ENCODE results near the gene PON2. TPM values are rescaled to one million over a fixed set of nuclear protein-coding genes. Genes with fewer than 3 reads are reported as not detected.

PON2 gene
- 10 to 100 TPM; 76.7 to 96.9 (median 94.2) TPM for total RNA-seq

DNA sequence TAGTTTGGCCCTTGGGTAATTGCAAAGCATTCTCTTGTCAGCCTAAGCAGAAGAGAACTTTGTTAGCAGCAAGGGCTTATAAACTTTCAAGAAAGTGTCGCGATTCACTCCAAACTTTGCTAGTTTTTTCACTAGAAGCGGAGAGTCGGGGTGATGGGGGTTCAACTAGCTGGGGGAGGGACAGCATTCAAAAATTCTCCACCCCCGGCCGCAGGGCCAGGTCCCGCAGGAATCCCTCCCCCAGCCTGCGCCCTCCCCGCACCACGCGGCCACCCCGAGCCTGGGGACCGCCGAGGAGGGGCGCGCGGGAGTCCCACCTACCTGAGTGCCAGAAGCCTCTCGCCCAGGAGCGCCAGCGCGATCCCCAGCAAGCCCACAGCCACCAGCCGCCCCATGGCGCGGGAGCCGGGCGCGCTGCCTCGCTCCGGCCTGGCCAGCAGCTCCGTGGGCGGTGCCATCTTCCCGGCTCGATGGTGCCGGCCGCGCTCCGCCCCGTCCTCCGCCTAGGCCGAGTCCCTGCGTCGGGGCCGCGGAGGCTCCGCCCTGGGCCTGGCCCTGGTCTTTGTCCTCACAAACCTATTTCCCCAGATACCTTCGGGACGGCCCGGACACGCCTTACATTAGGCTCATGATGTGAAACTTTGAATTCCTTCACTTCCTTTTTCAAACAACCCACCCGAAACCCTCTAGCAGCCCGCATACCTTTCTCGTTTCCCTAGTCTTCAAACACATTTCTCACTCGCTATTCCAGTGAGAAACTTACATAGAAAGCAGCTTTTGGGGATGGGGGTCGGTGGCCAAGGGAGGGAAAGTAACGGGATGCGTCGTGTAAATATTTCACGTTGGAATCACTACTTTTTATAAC is at the start of gene PON2:
PON2 (minus strand) TSS at position 472 of the 865 bp plus-strand sequence; CDS start at position 395, 77 bp downstream.
- DNase-seq, result peak; percentile 81 to 82
- 2 to 3% methylated on average over 33 to 39 of the region's 58 CpGs for WGBS, 2 donors
- peak within 1 kb of the TSS; percentile 47 to 73 (median 58) for H3K4me3 ChIP-seq (replicated peaks in 1 of 3)
- H3K9me3 ChIP-seq, result no peaks in the 10 kb centered on the region
- no peaks in the 10 kb centered on the region for H3K36me3 ChIP-seq
- no peaks in the 10 kb centered on the region for H3K27me3 ChIP-seq
- no peaks in the 10 kb centered on the region for H3K4me1 ChIP-seq
- H3K27ac ChIP-seq, result peak within 1 kb of the TSS; percentile 90 to 95 (median 92)
- intact Hi-C loops (cut with DNase I), result no loop called here
- TF ChIP-seq POLR2A (IDR thresholded peaks at IDR 0.05) (peak in 1 of 2 donors; percentile 76), CTCF (IDR thresholded peaks at IDR 0.05) (peak in 1 of 6 experiments; percentile 6)

DNA sequence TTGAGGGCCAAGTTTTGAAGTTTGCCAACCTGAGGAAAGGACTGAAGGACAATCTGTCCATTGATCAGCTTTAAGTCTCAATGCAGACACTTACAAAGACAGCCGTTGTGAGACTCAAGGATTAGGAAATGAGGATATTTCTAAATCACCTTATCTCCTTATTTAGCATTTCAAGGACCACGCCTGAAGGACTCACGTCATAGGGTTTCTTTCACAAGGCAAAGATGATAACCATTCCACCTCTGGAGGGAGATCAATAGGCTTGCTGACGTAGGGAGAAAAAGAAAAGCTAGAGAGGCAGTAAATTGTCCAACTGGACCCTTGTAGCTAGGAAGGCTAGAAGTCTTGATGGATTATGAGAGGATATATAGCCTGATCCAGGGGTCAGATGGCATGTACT is 47.6 kb upstream of the PON2 start:
- no peak for TF ChIP-seq POLR2A (IDR thresholded peaks at IDR 0.05)
- TF ChIP-seq CTCF (IDR thresholded peaks at IDR 0.05), result no peak
- WGBS, 2 donors, result 87 to 89% methylated on average over 4 of the region's 4 CpGs
- intact Hi-C loops (cut with DNase I), result no loop called here

DNA sequence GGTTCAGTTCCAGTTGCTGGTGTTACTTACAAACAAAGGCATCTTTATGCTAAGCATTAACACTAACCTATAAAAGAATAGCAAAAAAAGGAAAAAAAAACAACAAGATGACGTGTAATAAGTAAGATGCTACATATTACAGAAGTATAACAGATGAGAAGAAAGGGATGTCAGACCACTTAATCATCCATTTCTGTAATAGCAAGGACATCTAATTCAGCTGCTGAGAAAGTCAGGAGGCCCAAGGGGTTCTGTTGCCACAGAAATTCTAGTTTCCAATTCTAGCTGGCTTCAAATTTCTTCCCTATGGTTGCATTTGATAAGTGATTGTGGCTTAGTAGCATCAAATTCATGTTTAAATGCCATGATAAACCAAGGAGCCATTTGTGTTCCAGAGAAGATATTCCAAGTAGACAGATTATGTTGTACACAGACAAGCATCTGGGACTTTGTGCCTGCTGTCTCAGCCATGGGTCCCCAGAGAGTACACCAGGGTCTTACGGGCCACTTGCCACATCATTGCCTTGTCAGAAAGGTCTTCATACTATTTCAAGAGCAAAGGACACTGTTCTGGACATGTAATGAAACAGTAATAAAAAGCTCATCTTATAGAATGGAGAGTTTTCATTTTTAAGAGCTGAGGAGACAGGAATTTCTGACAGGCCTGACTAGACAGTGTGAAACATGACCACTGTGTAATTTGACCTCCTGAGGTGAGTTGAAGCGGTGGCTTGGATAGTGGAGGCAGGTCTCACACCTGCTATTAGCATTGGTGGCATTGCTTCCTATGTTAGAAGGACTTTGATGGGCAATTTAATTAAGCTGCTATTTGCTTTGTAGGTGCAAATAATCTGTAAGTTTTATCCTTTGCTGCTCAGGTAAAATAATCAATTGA is 46.7 kb upstream of the PON2 start:
- Histone ChIP-seq H3K27me3 (no peaks in the 10 kb centered on the region), H3K36me3 (no peaks in the 10 kb centered on the region), H3K9me3 (no peaks in the 10 kb centered on the region), H3K4me3 (replicated peaks in 1 of 3) (no peak overlapping the region), H3K27ac (no peak overlapping the region), H3K4me1 (peaks cover 0 to 5% of the 10 kb centered on the region in 2 donors)
- no peak for DNase-seq
- 95 to 96% methylated on average over 3 of the region's 3 CpGs for WGBS, 2 donors
- TF ChIP-seq POLR2A (IDR thresholded peaks at IDR 0.05) (no peak), CTCF (IDR thresholded peaks at IDR 0.05) (no peak)
- intact Hi-C loops (cut with DNase I), result no loop called here

More for the DNA sequence above, 47.6 kb upstream of the PON2 start:
- Histone ChIP-seq H3K27me3 (no peaks in the 10 kb centered on the region), H3K36me3 (no peaks in the 10 kb centered on the region), H3K27ac (no peak overlapping the region), H3K4me1 (peaks cover 0 to 5% of the 10 kb centered on the region in 2 donors), H3K9me3 (no peaks in the 10 kb centered on the region), H3K4me3 (replicated peaks in 1 of 3) (no peak overlapping the region)
- no peak for DNase-seq

- TF ChIP-seq POLR2A (IDR thresholded peaks at IDR 0.05), result no peak
- TF ChIP-seq CTCF (IDR thresholded peaks at IDR 0.05), result no peak
- Histone ChIP-seq H3K27ac (no peak overlapping the region), H3K4me3 (replicated peaks in 1 of 3) (no peak overlapping the region), H3K36me3 (no peaks in the 10 kb centered on the region), H3K9me3 (no peaks in the 10 kb centered on the region), H3K4me1 (peaks cover 0 to 5% of the 10 kb centered on the region in 2 donors), H3K27me3 (no peaks in the 10 kb centered on the region)
- intact Hi-C loops (cut with DNase I), result no loop called here
- DNase-seq, result no peak
These were observed 45.3 kb upstream of the PON2 start for GRCh38 chr7:95479992-95480624.
